MCF 10A (cell line): ENCODE results near the gene ZNF91. TPM values are rescaled to one million over a fixed set of nuclear protein-coding genes. Genes with fewer than 3 reads are reported as not detected.
"Not testable (repeated sequence)": the region's sequence is repeated elsewhere in the genome, so short reads cannot be mapped to it uniquely, and the experiment has no call there.

Source experiments
- BruUV-seq: library from RNA; stranded (reverse); fragments of 400-500 nt; replicated peaks from 2 replicates; lab custom pipeline; 2021; lab: Mats Ljungman, UMichigan
- CTCF ChIA-PET: fragments of 300-600 bp; sonication (Branson Sonifier 250); formaldehyde crosslinking; extraction: SDS; loops from one replicate; lab custom pipeline; 2021; ENCODE audit warnings: antibody characterized with exemption, inconsistent platforms; lab: Yijun Ruan, JAX
- POLR2A ChIA-PET: fragments of 300-600, 350-650 bp; sonication (Branson Sonifier 250); formaldehyde crosslinking; extraction: SDS; loops from one replicate; lab custom pipeline; 2020; ENCODE audit warnings: antibody characterized with exemption, inconsistent platforms; lab: Yijun Ruan, JAX
- DNase-seq: peaks from one replicate; pipeline ENCODE4 v3.0.0-alpha.2; 2018; ENCODE audit not compliant: unreplicated experiment
- H3K27ac Mint-ChIP-seq: one replicate; pipeline ENCODE4 v1.8.0; 2022; ENCODE audit warnings: mild to moderate bottlenecking, low read depth, mixed read lengths; ENCODE audit not compliant: unreplicated experiment
- H3K27me3 Mint-ChIP-seq: one replicate; pipeline ENCODE4 v1.8.0; 2022; ENCODE audit warnings: mixed read lengths; ENCODE audit not compliant: insufficient read depth, unreplicated experiment
- H3K36me3 Mint-ChIP-seq: one replicate; pipeline ENCODE4 v1.8.0; 2022; ENCODE audit warnings: mild to moderate bottlenecking, moderate library complexity, mixed read lengths; ENCODE audit not compliant: insufficient read depth, unreplicated experiment
- H3K4me1 Mint-ChIP-seq: one replicate; pipeline ENCODE4 v1.8.0; 2022; ENCODE audit warnings: mixed read lengths; ENCODE audit not compliant: insufficient read depth, unreplicated experiment
- H3K4me3 Mint-ChIP-seq: one replicate; pipeline ENCODE4 v1.8.0; 2022; ENCODE audit warnings: mild to moderate bottlenecking, moderate library complexity, mixed read lengths; ENCODE audit not compliant: unreplicated experiment
- H3K9me3 Mint-ChIP-seq: one replicate; pipeline ENCODE4 v1.8.0; 2022; ENCODE audit warnings: mixed read lengths; ENCODE audit not compliant: unreplicated experiment
- intact Hi-C: fragments of 100-400 bp; cut with micrococcal nuclease; formaldehyde crosslinking; loops from 2 replicates; pipeline ENCODE4 v1.14.1; 2022
- total RNA-seq: library from RNA; stranded (reverse); gene quantifications from 2 replicates; pipeline ENCODE4 v1.2.3, GENCODE V29; 2022
- TF ChIP-seq, protein P1 (sequence below): fragments of 200-600 bp; IDR thresholded peaks from one replicate; pipeline ENCODE4 v1.8.0; 2022; ENCODE audit warnings: antibody characterized with exemption, mild to moderate bottlenecking; ENCODE audit not compliant: unreplicated experiment

Gene ZNF91
- total RNA-seq, 1 experiment from 2014 or later, result 15.8 TPM

DNA sequence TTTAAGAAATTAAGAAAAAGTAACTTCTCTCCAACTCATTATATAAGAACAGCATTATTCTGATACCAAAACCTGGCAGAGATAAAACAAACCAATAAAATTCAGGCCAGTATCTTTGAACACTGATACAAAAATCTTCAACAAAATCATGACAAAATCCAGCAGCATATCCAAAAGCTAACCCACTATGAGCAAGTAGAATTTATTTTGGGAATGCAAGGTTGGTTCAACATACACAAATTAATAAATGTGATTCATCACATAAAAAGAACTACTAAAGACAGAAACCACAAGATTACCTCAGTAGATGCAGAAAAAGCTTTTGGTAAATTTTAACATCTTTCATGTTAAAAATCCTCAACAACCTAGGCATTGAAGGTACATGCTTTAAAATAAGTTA lies 12.3 kb downstream of the ZNF91 start:
- peaks cover 5% of the 10 kb centered on the region for H3K9me3 Mint-ChIP-seq
- no TSS peak for BruUV-seq
- no peak overlapping the region for H3K27ac Mint-ChIP-seq
- TF ChIP-seq, protein P1, sequence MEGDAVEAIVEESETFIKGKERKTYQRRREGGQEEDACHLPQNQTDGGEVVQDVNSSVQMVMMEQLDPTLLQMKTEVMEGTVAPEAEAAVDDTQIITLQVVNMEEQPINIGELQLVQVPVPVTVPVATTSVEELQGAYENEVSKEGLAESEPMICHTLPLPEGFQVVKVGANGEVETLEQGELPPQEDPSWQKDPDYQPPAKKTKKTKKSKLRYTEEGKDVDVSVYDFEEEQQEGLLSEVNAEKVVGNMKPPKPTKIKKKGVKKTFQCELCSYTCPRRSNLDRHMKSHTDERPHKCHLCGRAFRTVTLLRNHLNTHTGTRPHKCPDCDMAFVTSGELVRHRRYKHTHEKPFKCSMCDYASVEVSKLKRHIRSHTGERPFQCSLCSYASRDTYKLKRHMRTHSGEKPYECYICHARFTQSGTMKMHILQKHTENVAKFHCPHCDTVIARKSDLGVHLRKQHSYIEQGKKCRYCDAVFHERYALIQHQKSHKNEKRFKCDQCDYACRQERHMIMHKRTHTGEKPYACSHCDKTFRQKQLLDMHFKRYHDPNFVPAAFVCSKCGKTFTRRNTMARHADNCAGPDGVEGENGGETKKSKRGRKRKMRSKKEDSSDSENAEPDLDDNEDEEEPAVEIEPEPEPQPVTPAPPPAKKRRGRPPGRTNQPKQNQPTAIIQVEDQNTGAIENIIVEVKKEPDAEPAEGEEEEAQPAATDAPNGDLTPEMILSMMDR, result no peak
- H3K36me3 Mint-ChIP-seq, result peaks cover 90% of the 10 kb centered on the region
- H3K4me3 Mint-ChIP-seq, result no peak overlapping the region
- H3K4me1 Mint-ChIP-seq, result no peaks in the 10 kb centered on the region
- ChIA-PET POLR2A (interaction anchor here (3.8 kb wide), 1 partner anchor 12 kb away, joined by 24 read pairs; the partner anchor contains the start of gene ZNF91), CTCF (no interaction called here)
- DNase-seq, result no peak
- H3K27me3 Mint-ChIP-seq, result no peaks in the 10 kb centered on the region
- intact Hi-C loops, result no loop called here

DNA sequence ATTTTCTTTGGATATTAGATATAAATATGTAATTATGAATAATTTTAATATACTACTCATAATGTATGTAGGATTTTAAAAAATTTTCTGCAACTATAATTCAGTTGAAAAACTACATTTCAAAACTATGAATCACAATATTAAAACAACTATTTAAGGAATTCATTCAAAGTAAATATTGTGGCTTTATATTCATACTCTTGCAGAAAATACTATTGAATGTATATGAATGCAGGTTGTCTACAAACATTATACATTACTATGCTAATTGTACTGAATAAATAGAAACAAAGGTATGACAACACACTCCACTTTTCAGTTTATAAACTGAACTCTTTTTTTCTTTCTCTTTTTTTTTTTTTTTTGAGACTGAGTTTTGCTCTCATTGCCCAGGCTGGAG lies 14.2 kb downstream of the ZNF91 start:
- no peaks in the 10 kb centered on the region for H3K27me3 Mint-ChIP-seq
- peaks cover 89% of the 10 kb centered on the region for H3K36me3 Mint-ChIP-seq
- peaks cover 5% of the 10 kb centered on the region for H3K9me3 Mint-ChIP-seq
- ChIA-PET POLR2A (interaction anchor here (0.9 kb wide), 1 partner anchor 23 kb away, joined by 4 read pairs; no protein-coding TSS in a partner anchor), CTCF (no interaction called here)
- H3K27ac Mint-ChIP-seq, result no peak overlapping the region
- BruUV-seq, result no TSS peak
- TF ChIP-seq, protein P1, result no peak
- no peak overlapping the region for H3K4me3 Mint-ChIP-seq
- DNase-seq, result no peak
- intact Hi-C loops, result no loop called here
- no peaks in the 10 kb centered on the region for H3K4me1 Mint-ChIP-seq

DNA sequence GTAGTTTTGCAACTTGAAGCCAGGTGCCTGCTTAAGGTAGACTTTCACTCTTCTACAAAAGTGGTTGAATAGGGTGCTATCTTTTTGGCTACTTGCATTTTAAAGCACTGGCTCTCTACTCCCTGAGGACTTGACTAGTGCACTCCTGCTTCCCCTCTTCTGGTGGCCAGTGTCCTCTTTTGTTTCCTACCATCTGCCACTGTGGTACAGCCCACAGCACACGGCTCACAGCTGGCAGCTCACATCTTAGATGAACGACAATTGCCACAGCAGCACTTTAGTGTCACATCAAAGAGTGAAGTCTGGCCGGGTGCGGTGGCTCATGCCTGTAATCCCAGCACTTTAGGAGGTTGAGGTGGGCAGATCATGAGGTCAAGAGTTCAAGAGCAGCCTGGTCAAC lies 15.6 kb downstream of the ZNF91 start:
- CTCF ChIA-PET, result interaction anchor here (0.6 kb wide), 1 partner anchor 853 kb away, joined by 4 read pairs; no protein-coding TSS in a partner anchor
- H3K9me3 Mint-ChIP-seq, H3K27ac Mint-ChIP-seq: not testable (repeated sequence)

DNA sequence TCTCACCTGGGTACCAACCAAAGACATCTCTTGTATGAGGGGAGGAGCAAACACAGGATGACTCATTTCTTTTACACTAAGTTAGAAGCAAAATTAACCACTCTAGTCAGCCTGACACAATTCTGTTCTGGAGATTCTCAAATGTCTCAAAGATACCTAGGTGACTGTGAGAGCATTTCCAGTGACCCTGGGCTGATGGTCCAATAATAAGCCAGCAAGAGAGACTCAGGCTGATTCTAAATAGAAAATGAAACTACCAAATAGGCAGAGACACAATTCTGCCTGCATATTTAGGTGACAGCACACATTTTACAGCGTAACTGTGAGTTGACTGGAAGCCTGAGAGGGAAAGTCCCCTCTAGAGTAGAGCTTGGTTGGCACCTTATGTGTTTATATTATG lies 16.3 kb downstream of the ZNF91 start:
- BruUV-seq, result no TSS peak
- CTCF ChIA-PET, result no interaction called here
- H3K9me3 Mint-ChIP-seq, result peaks cover 5% of the 10 kb centered on the region

More for the DNA sequence above, 15.6 kb downstream of the ZNF91 start:
- POLR2A ChIA-PET, H3K4me3 Mint-ChIP-seq, DNase-seq, intact Hi-C loops, BruUV-seq, H3K27me3 Mint-ChIP-seq, H3K4me1 Mint-ChIP-seq: not testable (repeated sequence)
- peaks cover 95% of the 10 kb centered on the region for H3K36me3 Mint-ChIP-seq

More for the DNA sequence above, 16.3 kb downstream of the ZNF91 start:
- Mint-ChIP-seq H3K27ac (no peak overlapping the region), H3K27me3 (no peaks in the 10 kb centered on the region), H3K36me3 (peaks cover 95% of the 10 kb centered on the region), H3K4me1 (no peaks in the 10 kb centered on the region), H3K4me3 (no peak overlapping the region)
- intact Hi-C loops, result no loop called here
- DNase-seq, result no peak
- TF ChIP-seq, protein P1, result no peak
- POLR2A ChIA-PET, result no interaction called here
